Mucosa of rectum (tissue), 2 donors: ENCODE results near the gene DRD2.

Experiments used
- H3K27ac ChIP-seq, 2 donors: one replicate each; pipeline ENCODE4 v1.7.0; 2013; ENCODE audit warnings: inconsistent platforms in 2 of 2, low read depth in 2 of 2, low read length in 2 of 2
- H3K27me3 ChIP-seq, 2 donors: one replicate each; pipeline ENCODE4 v1.7.0; 2013; ENCODE audit warnings: low read length in 2 of 2; ENCODE audit not compliant: control insufficient read depth in 2 of 2, insufficient read depth in 2 of 2
- H3K36me3 ChIP-seq, 2 donors: one replicate each; pipeline ENCODE4 v1.7.0; 2013; ENCODE audit warnings: low read length in 2 of 2; ENCODE audit not compliant: control insufficient read depth in 2 of 2, insufficient read depth in 2 of 2
- H3K4me1 ChIP-seq, 2 donors: one replicate each; pipeline ENCODE4 v1.7.0; 2013; ENCODE audit warnings: low read length in 2 of 2, mild to moderate bottlenecking in 1 of 2; ENCODE audit not compliant: control insufficient read depth in 2 of 2, insufficient read depth in 2 of 2
- H3K4me3 ChIP-seq, 2 donors: one replicate each; pipeline ENCODE4 v1.7.0; 2013; ENCODE audit warnings: low read length in 2 of 2
- H3K9ac ChIP-seq, 2 donors: one replicate each; pipeline ENCODE4 v1.7.0; 2013; ENCODE audit warnings: low read length in 2 of 2, low read depth in 1 of 2, mild to moderate bottlenecking in 1 of 2
- H3K9me3 ChIP-seq, 2 donors: one replicate each; pipeline ENCODE4 v1.7.0; 2013; ENCODE audit warnings: low read length in 2 of 2; ENCODE audit not compliant: control insufficient read depth in 2 of 2
- donor health status: healthy.
- donor health status: Normal muscosa, but diverticular disease.

The DRD2 gene

GRCh38 chr11:113394919-113395318 lies 80.3 kb downstream of the DRD2 start:
- Histone ChIP-seq H3K27ac (no peak overlapping the region), H3K36me3 (no peaks in the 10 kb centered on the region), H3K4me1 (no peaks in the 10 kb centered on the region), H3K9ac (no peak overlapping the region), H3K27me3 (peaks cover 0 to 3% of the 10 kb centered on the region in 2 donors), H3K4me3 (no peak overlapping the region), H3K9me3 (no peaks in the 10 kb centered on the region)

GRCh38 chr11:113393501-113393985 lies 81.7 kb downstream of the DRD2 start:
- no peaks in the 10 kb centered on the region for H3K4me1 ChIP-seq
- no peak overlapping the region for H3K9ac ChIP-seq
- H3K9me3 ChIP-seq: no peaks in the 10 kb centered on the region
- H3K36me3 ChIP-seq: no peaks in the 10 kb centered on the region
- H3K4me3 ChIP-seq: no peak overlapping the region
- H3K27me3 ChIP-seq: peaks cover 0 to 3% of the 10 kb centered on the region in 2 donors
- H3K27ac ChIP-seq: no peak overlapping the region

- Histone ChIP-seq H3K4me1 (no peaks in the 10 kb centered on the region), H3K4me3 (no peak overlapping the region), H3K27me3 (peaks cover 7% of the 10 kb centered on the region in 2 donors), H3K36me3 (no peaks in the 10 kb centered on the region), H3K27ac (no peak overlapping the region), H3K9me3 (no peaks in the 10 kb centered on the region), H3K9ac (no peak overlapping the region)
Measured at GRCh38 chr11:113392236-113392921, 82.8 kb downstream of the DRD2 start.

- Histone ChIP-seq H3K27ac (no peak overlapping the region), H3K36me3 (no peaks in the 10 kb centered on the region), H3K9me3 (no peaks in the 10 kb centered on the region), H3K9ac (no peak overlapping the region), H3K4me1 (no peaks in the 10 kb centered on the region), H3K27me3 (peaks cover 7 to 10% of the 10 kb centered on the region in 2 donors), H3K4me3 (no peak overlapping the region)
Measured at GRCh38 chr11:113389272-113389671, 85.9 kb downstream of the DRD2 start.

- no peak within 1 kb of the TSS for H3K4me3 ChIP-seq
- no peaks in the 10 kb centered on the region for H3K9me3 ChIP-seq
- peaks cover 7 to 10% of the 10 kb centered on the region in 2 donors for H3K27me3 ChIP-seq
- H3K27ac ChIP-seq: no peak within 1 kb of the TSS
- H3K36me3 ChIP-seq: no peaks in the 10 kb centered on the region
- no peaks in the 10 kb centered on the region for H3K4me1 ChIP-seq
- no peak within 1 kb of the TSS for H3K9ac ChIP-seq
Measured at GRCh38 chr11:113387605-113388211, 87.5 kb downstream of the DRD2 start, which contains the start of gene ANKK1. Gene ANKK1 (plus strand): TSS chr11:113387779. CDS start chr11:113387885, 106 bp downstream.

- no peaks in the 10 kb centered on the region for H3K4me1 ChIP-seq
- no peak overlapping the region for H3K27ac ChIP-seq
- H3K36me3 ChIP-seq: no peaks in the 10 kb centered on the region
- H3K9me3 ChIP-seq: no peaks in the 10 kb centered on the region
- no peak overlapping the region for H3K9ac ChIP-seq
- peaks cover 7 to 10% of the 10 kb centered on the region in 2 donors for H3K27me3 ChIP-seq
- no peak overlapping the region for H3K4me3 ChIP-seq
Measured at GRCh38 chr11:113386866-113387265, 88.3 kb downstream of the DRD2 start.

GRCh38 chr11:113385749-113386148 lies 89.4 kb downstream of the DRD2 start:
- no peak overlapping the region for H3K9ac ChIP-seq
- H3K9me3 ChIP-seq: no peaks in the 10 kb centered on the region
- no peak overlapping the region for H3K27ac ChIP-seq
- H3K4me3 ChIP-seq: no peak overlapping the region
- H3K4me1 ChIP-seq: no peaks in the 10 kb centered on the region
- peaks cover 3 to 10% of the 10 kb centered on the region in 2 donors for H3K27me3 ChIP-seq
- H3K36me3 ChIP-seq: no peaks in the 10 kb centered on the region

GRCh38 chr11:113384551-113384950 lies 90.6 kb downstream of the DRD2 start:
- H3K9me3 ChIP-seq: no peaks in the 10 kb centered on the region
- no peak overlapping the region for H3K9ac ChIP-seq
- H3K27me3 ChIP-seq: peaks cover 3 to 10% of the 10 kb centered on the region in 2 donors
- H3K36me3 ChIP-seq: no peaks in the 10 kb centered on the region
- H3K4me3 ChIP-seq: no peak overlapping the region
- H3K27ac ChIP-seq: no peak overlapping the region
- no peaks in the 10 kb centered on the region for H3K4me1 ChIP-seq

GRCh38 chr11:113382121-113382520 lies 93.1 kb downstream of the DRD2 start:
- H3K4me1 ChIP-seq: no peaks in the 10 kb centered on the region
- no peak overlapping the region for H3K9ac ChIP-seq
- no peak overlapping the region for H3K27ac ChIP-seq
- H3K4me3 ChIP-seq: no peak overlapping the region
- peaks cover 0 to under 1% of the 10 kb centered on the region in 2 donors for H3K27me3 ChIP-seq
- H3K36me3 ChIP-seq: no peaks in the 10 kb centered on the region
- no peaks in the 10 kb centered on the region for H3K9me3 ChIP-seq

- H3K9ac ChIP-seq: no peak overlapping the region
- H3K9me3 ChIP-seq: no peaks in the 10 kb centered on the region
- H3K4me3 ChIP-seq: no peak overlapping the region
- no peaks in the 10 kb centered on the region for H3K27me3 ChIP-seq
- H3K36me3 ChIP-seq: no peaks in the 10 kb centered on the region
- no peaks in the 10 kb centered on the region for H3K4me1 ChIP-seq
- H3K27ac ChIP-seq: no peak overlapping the region
Measured at GRCh38 chr11:113378692-113379091, 96.5 kb downstream of the DRD2 start.
